Activated naive CD4-positive, alpha-beta T cell treated with Interleukin-2 at 50 U/mL for 16 hours (primary cell): ENCODE measurements around the gene AK1.

Source experiments
- DNase-seq: peaks from one replicate; pipeline ENCODE4 v3.0.0-alpha.2; 2020

Gene AK1

GRCh38 chr9:127907867-127908659 is 30.6 kb upstream of the AK1 start:
- no peak for DNase-seq

GRCh38 chr9:127905788-127906191 is 28.3 kb upstream of the AK1 start:
- DNase-seq: peak; percentile 73

- peak; percentile 60 for DNase-seq
Observed at GRCh38 chr9:127905004-127905728, 27.7 kb upstream of the AK1 start.

- peak; percentile 21 for DNase-seq
Observed at GRCh38 chr9:127904561-127905003, 27.1 kb upstream of the AK1 start.

- DNase-seq: peak; percentile 74
Observed at GRCh38 chr9:127903557-127904475, 26.3 kb upstream of the AK1 start.

GRCh38 chr9:127899128-127899943 is 21.9 kb upstream of the AK1 start, which contains the start of gene ST6GALNAC6:
Gene ST6GALNAC6, minus strand, starts transcription at chr9:127899603. Its CDS starts 1,622 bp downstream, at chr9:127897981.
- peak; percentile 77 for DNase-seq

GRCh38 chr9:127898433-127899127 is 21.1 kb upstream of the AK1 start:
- DNase-seq: peak; percentile 26

- peak; percentile 26 for DNase-seq
Observed at GRCh38 chr9:127897193-127897692, 19.8 kb upstream of the AK1 start.

- DNase-seq: no peak
Observed at GRCh38 chr9:127896395-127897192, 19.1 kb upstream of the AK1 start.

- no peak for DNase-seq
Observed at GRCh38 chr9:127895811-127896210, 18.3 kb upstream of the AK1 start.

GRCh38 chr9:127893392-127893791 is 15.9 kb upstream of the AK1 start:
- DNase-seq: no peak

- DNase-seq: no peak
Observed at GRCh38 chr9:127892831-127893230, 15.4 kb upstream of the AK1 start.

- DNase-seq: no peak
Observed at GRCh38 chr9:127890053-127890452, 12.6 kb upstream of the AK1 start.

- no peak for DNase-seq
Observed at GRCh38 chr9:127887792-127888191, 10.3 kb upstream of the AK1 start.

GRCh38 chr9:127886401-127886972 is 9.0 kb upstream of the AK1 start:
- DNase-seq: no peak

GRCh38 chr9:127885508-127886281 is 8.2 kb upstream of the AK1 start:
- no peak for DNase-seq

GRCh38 chr9:127884976-127885490 is 7.6 kb upstream of the AK1 start:
- DNase-seq: no peak

GRCh38 chr9:127884427-127884911 is 7.0 kb upstream of the AK1 start:
- no peak for DNase-seq

GRCh38 chr9:127883959-127884358 is 6.5 kb upstream of the AK1 start:
- DNase-seq: no peak
